Sigmoid colon (tissue), 7 donors: ENCODE results near the gene PRIMA1. TPM values are rescaled to one million over a fixed set of nuclear protein-coding genes. Genes with fewer than 3 reads are reported as not detected.

Experiments
- DNase-seq: peaks from one replicate; pipeline ENCODE4 v3.0.0-alpha.2; 2019
- H3K27ac ChIP-seq, 4 donors: fragments of 200-600 bp; sonication (generic); one replicate each; pipeline ENCODE4 v1.5.1; 2016 to 2019; ENCODE audit warnings: mild to moderate bottlenecking in 1 of 4
- H3K27me3 ChIP-seq, 3 donors: fragments of 200-600 bp; sonication (generic); one replicate each; pipeline ENCODE4 v1.5.1; 2019; ENCODE audit warnings: mild to moderate bottlenecking in 1 of 3
- H3K36me3 ChIP-seq, 4 donors: fragments of 200-600 bp; sonication (generic); one replicate each; pipeline ENCODE4 v1.5.1; 2016 to 2019
- H3K4me1 ChIP-seq, 4 donors: fragments of 200-600 bp; sonication (generic); one replicate each; pipeline ENCODE4 v1.5.1; 2017 to 2019
- H3K4me3 ChIP-seq, 4 donors: fragments of 200-600 bp; sonication (generic); one replicate each; pipeline ENCODE4 v1.5.1; 2017 to 2019; ENCODE audit warnings: mild to moderate bottlenecking in 2 of 4, moderate library complexity in 1 of 4
- H3K9me3 ChIP-seq, 4 donors: fragments of 200-600 bp in 3 of 4; sonication (generic) in 3 of 4; one replicate each; pipeline versions ENCODE4 v1.5.1 to v1.6.1; 2013 to 2019
- EP300 ChIP-seq, 4 donors: sonication (generic); formaldehyde crosslinking; IDR thresholded peaks; one replicate each; pipeline ENCODE4 v1.6.1; 2017; ENCODE audit warnings: antibody characterized with exemption in 4 of 4
- POLR2A ChIP-seq, 2 donors: fragments of 450-650 bp; IDR thresholded peaks; one replicate each; pipeline ENCODE4 v1.6.1; 2016; ENCODE audit warnings: antibody characterized with exemption in 2 of 2, mild to moderate bottlenecking in 2 of 2, moderate library complexity in 2 of 2
- POLR2AphosphoS5 ChIP-seq, 4 donors: sonication (generic); formaldehyde crosslinking; IDR thresholded peaks; one replicate each; pipeline ENCODE4 v1.6.1; 2017; ENCODE audit warnings: antibody characterized with exemption in 4 of 4
- WGBS, 2 donors: extraction: QIAGEN DNeasy Blood & Tissue Kit; methylation state at CpG; one replicate each; pipeline ENCODE4 v1.1.7; 2013; 5-methylcytosine and 5-hydroxymethylcytosine counted together
- intact Hi-C: fragments of 100-400 bp; cut with DNase I; formaldehyde crosslinking; loops from one replicate; pipeline ENCODE4 v1.15.1; 2023
- polyA plus RNA-seq, 3 donors: library from polyadenylated mRNA; stranded (reverse); fragments of 200-250 nt; gene quantifications; one replicate each; pipeline ENCODE4 v1.2.3, GENCODE V29; 2013
- total RNA-seq, 4 donors: library from RNA; depleted of rRNA; stranded (reverse); fragments of >200 nt; gene quantifications; one replicate each; pipeline ENCODE4 v1.1.0, GENCODE V29; 2016
- TF ChIP-seq, protein P1 (sequence below), 4 experiments: fragments of 450-650 bp in 3 of 4; fragments of 200-600 bp in 1 of 4; IDR thresholded peaks; one replicate each; pipeline ENCODE4 v1.5.1; 2016 to 2019; ENCODE audit warnings: antibody characterized with exemption in 4 of 4, mild to moderate bottlenecking in 3 of 4, moderate library complexity in 2 of 4
- donor health status: healthy with polysubstance abuse.
- donor health status: Bipolar disorder and iron deficiency.
- donor health status: healthy.

PRIMA1 gene
- total and polyA plus RNA-seq, 7 donors, result 0.23 to 21.9 (median 7.6) TPM

DNA sequence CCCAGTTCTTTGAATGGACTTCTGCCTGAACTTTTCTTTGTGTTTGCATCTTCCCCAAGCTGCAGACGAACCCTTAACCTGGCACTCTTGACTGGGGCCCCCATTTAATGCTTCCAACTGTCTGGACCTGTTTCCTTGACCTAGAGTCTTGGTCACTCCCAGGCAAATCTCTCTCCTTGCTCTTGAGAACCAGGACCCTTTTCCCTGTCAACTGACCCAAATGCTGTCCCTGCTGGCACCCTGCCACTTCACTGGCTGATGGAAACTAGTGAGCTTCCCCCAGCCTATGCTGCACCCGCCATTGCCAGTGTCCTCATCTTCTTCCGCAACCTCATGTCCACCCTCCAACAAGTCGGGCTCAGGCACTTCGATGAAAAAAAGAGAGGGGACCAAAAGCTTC lies 79.5 kb downstream of the PRIMA1 start:
- Histone ChIP-seq H3K4me3 (no peak overlapping the region), H3K27ac (no peak overlapping the region), H3K9me3 (no peaks in the 10 kb centered on the region), H3K4me1 (no peaks in the 10 kb centered on the region), H3K36me3 (no peaks in the 10 kb centered on the region), H3K27me3 (peaks cover 0 to 4% (median 0%) of the 10 kb centered on the region in 3 donors)
- no peak for TF ChIP-seq EP300 (IDR thresholded peaks at IDR 0.05)
- TF ChIP-seq, protein P1, sequence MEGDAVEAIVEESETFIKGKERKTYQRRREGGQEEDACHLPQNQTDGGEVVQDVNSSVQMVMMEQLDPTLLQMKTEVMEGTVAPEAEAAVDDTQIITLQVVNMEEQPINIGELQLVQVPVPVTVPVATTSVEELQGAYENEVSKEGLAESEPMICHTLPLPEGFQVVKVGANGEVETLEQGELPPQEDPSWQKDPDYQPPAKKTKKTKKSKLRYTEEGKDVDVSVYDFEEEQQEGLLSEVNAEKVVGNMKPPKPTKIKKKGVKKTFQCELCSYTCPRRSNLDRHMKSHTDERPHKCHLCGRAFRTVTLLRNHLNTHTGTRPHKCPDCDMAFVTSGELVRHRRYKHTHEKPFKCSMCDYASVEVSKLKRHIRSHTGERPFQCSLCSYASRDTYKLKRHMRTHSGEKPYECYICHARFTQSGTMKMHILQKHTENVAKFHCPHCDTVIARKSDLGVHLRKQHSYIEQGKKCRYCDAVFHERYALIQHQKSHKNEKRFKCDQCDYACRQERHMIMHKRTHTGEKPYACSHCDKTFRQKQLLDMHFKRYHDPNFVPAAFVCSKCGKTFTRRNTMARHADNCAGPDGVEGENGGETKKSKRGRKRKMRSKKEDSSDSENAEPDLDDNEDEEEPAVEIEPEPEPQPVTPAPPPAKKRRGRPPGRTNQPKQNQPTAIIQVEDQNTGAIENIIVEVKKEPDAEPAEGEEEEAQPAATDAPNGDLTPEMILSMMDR (IDR thresholded peaks at IDR 0.05), result no peak
- no peak for TF ChIP-seq POLR2AphosphoS5 (IDR thresholded peaks at IDR 0.05)
- TF ChIP-seq POLR2A (IDR thresholded peaks at IDR 0.05), result no peak
- intact Hi-C loops, result no loop called here
- 79 to 84% methylated on average over 5 of the region's 5 CpGs for WGBS, 2 donors
- DNase-seq, result peak; percentile 59

DNA sequence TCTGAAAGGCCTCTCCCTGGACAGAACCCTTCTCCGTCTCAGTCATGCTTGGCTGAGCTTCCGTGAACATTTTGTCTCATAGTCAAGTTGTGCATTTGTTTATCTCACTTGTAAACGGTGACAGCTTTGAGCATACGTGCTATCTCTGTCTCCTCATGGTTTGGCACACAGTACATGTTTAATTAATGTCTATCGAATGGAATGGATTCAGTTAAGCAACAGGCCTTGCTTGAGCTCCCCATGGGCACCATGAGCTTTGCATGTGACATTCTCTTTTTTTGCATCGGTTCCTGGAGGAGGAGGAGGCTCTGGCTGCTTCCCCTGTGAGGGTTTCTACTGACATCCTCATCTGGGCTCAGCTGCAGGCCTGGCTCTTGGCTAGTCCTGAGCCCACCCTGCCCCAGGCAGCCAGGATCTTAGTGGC lies 80.0 kb downstream of the PRIMA1 start:
- 65 to 75% methylated on average over 6 of the region's 6 CpGs for WGBS, 2 donors
- no peak overlapping the region for H3K4me3 ChIP-seq
- peak; percentile 47 for DNase-seq
- no peaks in the 10 kb centered on the region for H3K9me3 ChIP-seq
- peak in 1 of 4 donors; percentile 22 for TF ChIP-seq POLR2AphosphoS5 (IDR thresholded peaks at IDR 0.05)
- TF ChIP-seq, protein P1 (IDR thresholded peaks at IDR 0.05), result no peak
- peaks cover 0 to 1% (median 0%) of the 10 kb centered on the region in 3 donors for H3K27me3 ChIP-seq
- H3K36me3 ChIP-seq, result no peaks in the 10 kb centered on the region
- no peaks in the 10 kb centered on the region for H3K4me1 ChIP-seq
- intact Hi-C loops, result no loop called here
- H3K27ac ChIP-seq, result no peak overlapping the region

DNA sequence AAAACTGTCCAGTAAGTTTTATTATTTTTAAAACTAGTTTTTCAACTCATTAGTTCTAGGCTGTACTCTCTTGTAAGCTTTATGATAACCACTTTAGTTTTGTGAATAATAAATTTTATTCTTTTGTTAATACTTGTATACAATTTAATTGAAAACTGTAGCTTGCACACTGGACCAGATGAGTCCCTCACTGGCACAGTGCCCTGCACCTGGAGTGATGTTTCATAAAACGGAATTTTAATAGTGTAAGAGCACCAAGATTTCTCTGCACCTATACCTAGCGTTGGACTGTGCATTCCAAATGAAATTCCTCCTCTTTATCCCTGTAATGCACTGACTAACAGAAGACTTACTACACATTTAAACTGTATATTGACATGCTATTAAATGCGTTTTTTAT lies 80.8 kb downstream of the PRIMA1 start:
- no peaks in the 10 kb centered on the region for H3K4me1 ChIP-seq
- no peaks in the 10 kb centered on the region for H3K27me3 ChIP-seq
- H3K27ac ChIP-seq, result no peak overlapping the region
- intact Hi-C loops, result no loop called here
- H3K36me3 ChIP-seq, result no peaks in the 10 kb centered on the region
- TF ChIP-seq POLR2A (IDR thresholded peaks at IDR 0.05), result no peak
- TF ChIP-seq POLR2AphosphoS5 (IDR thresholded peaks at IDR 0.05), result no peak
- TF ChIP-seq, protein P1 (IDR thresholded peaks at IDR 0.05), result no peak
- no peak for TF ChIP-seq EP300 (IDR thresholded peaks at IDR 0.05)
- DNase-seq, result no peak
- WGBS, 2 donors, result 32 to 76% methylated on average over 3 of the region's 3 CpGs
- no peak overlapping the region for H3K4me3 ChIP-seq
- no peaks in the 10 kb centered on the region for H3K9me3 ChIP-seq

DNA sequence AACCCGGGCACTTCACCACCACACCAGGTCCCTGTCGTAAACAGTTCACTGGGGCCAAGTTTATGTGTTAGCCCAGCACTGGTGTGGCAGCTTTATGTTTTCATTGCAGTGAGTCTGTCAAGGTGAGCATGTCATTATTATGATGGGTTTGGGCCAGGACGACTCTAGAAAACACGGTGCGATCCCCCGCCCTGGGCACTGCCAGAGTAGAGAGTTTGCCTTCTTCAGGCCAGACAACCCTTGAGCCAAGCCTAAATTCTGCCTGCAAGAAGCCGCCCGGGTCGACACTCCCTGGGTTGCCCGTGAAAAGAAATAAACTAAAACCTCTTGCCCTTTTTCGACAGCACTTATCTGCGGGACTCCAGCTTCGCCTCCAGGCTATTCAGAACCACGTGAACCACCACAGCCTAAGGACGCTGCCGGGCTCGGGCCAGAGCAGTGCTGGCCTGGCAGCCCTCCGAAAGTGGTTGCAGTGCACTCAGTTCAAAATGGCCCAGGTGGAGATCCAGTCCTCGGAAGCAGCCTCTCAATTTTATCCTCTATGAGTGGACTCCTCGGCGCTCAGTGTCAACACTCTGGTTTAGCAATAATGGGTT lies 81.8 kb downstream of the PRIMA1 start:
- 80 to 84% methylated on average over 21 of the region's 21 CpGs for WGBS, 2 donors

More for the DNA sequence above, 81.8 kb downstream of the PRIMA1 start:
- intact Hi-C loops, result no loop called here
- DNase-seq, result peak; percentile 36
- no peaks in the 10 kb centered on the region for H3K4me1 ChIP-seq
- H3K9me3 ChIP-seq, result no peaks in the 10 kb centered on the region
- H3K27ac ChIP-seq, result no peak overlapping the region
- no peaks in the 10 kb centered on the region for H3K27me3 ChIP-seq
- no peak overlapping the region for H3K4me3 ChIP-seq
- no peaks in the 10 kb centered on the region for H3K36me3 ChIP-seq
- no peak for TF ChIP-seq POLR2A (IDR thresholded peaks at IDR 0.05)
- TF ChIP-seq POLR2AphosphoS5 (IDR thresholded peaks at IDR 0.05), result no peak
- no peak for TF ChIP-seq EP300 (IDR thresholded peaks at IDR 0.05)
- TF ChIP-seq, protein P1 (IDR thresholded peaks at IDR 0.05), result no peak
